ENCODE data around the gene VWF.
"Not testable (repeated sequence)": the region's sequence is repeated elsewhere in the genome, so short reads cannot be mapped to it uniquely, and the experiment has no call there.

VWF gene

DNA sequence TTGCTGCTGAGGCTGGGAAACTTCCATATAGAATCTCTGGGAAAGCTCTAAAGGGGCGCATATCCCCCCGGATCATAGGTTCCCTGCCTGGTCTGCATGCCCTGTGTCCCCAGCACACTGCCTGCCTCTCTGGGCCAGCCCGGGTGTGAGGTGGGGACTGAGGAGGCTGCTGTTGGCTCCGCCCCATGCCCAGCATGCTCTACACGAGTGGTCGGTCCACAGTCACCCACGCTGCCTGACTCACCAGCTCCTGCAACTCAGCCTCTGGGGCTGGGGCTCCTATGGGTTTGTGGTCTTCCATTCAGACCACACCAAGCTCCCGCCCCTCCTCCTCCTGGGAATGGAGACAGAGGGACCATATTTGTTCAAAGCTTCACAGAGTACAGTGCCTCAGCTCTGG is 90.9 kb downstream of the VWF start:
- DNase-seq (ENCODE audit: low read depth in 3 of 3), result no peak

DNA sequence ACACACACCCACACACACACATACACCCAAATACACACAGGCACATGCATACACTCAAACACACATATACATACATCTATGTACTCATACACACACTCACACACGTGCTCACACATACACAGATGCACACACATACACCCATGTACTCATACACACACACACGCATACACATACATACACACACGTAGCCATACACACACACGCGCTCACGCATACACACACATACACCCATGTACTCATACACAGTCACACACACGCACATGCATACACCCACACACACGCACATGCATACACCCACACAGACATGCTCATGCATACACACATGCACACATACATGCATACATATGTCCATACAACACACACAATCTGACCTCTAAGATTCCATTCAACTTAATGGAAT is 91.7 kb downstream of the VWF start:
- no peak for DNase-seq (ENCODE audit: low read depth in 3 of 3)

DNA sequence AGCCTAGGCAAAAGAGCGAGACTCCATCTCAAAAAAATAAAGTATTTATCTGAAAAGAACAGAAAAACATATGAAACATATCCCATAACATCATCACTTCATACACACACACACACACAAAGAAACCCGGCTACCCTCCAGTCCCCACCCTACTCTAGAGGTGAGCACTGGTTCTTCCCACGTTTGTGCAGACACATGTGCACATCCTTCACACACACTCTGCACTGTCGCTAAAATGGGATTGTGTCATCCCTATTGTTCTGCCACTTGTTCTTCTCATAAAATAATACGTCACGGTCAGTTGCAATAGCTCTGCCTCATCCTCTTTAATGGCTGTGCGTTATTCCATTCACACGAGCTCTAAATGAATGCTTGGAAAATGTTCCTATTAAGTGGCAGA is 93.5 kb downstream of the VWF start:
- no peak for DNase-seq (ENCODE audit: low read depth in 3 of 3)

DNA sequence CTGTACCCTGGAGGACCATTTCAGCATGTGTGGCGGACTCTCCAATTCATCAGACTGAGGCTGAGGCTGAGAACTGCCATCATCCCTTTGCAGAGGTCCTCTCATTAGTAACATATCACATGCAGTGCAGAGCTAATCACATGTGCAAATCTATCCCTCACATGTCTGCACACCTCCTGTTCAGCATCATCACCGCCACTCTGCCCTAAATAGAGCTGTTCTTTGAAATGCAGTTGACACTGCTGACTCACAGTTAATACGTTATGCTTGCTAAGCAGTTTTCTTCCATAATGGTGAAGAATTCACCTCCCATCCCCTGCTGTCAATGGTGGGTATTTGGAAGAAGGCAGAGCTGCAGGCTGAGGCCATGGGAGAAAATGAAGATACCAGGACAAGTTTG is 94.4 kb downstream of the VWF start:
- DNase-seq (ENCODE audit: low read depth in 3 of 3), result no peak

DNA sequence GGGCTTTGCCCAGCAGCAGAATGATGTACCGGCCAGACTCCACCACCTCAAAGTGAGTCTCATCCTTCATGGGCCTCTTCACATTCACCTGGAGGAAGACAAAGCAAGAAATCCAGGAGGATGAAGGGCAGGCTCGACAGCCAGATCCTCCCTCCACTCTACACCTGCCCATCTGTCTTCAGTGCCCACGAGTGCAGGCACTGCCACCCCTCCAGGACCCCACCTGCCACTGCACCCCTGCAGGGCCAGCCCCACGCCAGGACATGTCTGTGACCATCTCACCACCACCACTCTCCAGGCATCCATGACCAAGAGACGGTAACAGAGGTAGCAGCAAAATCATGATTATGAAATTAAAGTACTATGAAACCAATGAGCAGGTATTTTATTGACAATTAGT is 95.1 kb downstream of the VWF start:
- no peak for DNase-seq (ENCODE audit: low read depth in 3 of 3)

DNA sequence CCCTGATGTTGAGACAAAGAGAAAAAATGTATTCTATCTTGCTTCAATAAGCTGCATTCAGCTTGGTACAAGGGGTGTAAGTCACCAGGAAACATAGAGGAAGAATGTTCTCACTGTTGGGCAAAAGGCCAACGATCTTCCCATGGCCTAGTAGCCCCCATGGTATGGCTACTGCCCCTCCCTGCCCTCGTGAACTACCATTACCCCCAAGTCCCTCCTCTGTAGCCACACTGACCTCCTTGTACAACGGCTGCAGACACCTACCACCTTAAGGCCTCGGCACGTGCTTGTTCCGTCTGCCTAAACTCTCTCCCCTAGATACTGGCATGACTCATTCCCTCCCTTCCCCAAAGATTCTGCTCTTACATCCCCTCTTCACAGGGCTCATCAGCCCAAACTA is 97.5 kb downstream of the VWF start:
- no peak for DNase-seq (ENCODE audit: low read depth in 3 of 3)

DNA sequence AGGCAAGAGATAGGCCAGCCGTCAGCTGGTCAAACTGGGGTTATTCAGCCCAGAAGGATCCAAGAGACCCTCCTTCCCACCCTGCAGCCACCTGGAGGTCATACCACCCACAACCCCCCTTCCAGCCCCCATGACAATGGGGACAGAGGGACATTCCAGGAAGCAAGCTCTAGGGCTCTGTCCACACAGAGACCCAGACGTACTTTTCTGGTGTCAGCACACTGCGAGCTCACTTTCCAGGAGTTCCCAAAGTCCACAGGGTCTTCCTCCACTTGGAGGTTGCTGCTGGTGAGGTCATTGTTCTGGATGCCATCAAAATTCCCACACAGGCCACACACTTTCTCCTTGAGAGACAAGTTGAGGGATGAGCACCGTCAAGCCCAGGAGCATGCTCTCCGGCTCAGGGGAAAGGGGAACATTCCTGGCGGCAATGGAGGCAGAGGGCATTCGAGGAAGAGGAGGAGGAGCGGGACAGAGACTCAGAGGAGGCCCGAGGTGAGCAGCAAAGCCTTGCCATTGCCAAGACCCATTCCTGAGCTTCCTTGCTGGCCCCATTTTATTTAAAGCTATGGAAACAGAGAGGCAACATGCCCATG is 98.7 kb downstream of the VWF start:
- DNase-seq (ENCODE audit: low read depth in 3 of 3), result not testable (repeated sequence)

DNA sequence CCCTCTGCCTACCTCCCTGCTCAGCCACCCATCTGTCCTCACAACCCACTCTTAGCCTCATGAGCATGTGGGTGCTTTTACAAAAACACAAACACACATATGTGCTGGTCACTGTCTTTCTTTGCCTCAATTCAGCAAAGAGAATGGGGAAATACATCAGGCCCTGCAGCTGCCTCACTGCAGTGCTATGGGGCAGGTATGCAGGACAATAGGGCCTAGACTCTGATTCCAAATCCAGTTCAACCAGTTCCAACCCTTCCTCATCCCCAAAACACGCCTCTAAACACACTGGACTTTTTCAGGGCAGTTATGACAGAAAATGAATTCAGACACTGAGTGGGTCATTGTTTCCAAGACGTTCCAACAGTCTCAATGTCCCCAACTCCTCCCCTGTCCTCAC is 100.4 kb downstream of the VWF start:
- not testable (repeated sequence) for DNase-seq (ENCODE audit: low read depth in 3 of 3)

DNA sequence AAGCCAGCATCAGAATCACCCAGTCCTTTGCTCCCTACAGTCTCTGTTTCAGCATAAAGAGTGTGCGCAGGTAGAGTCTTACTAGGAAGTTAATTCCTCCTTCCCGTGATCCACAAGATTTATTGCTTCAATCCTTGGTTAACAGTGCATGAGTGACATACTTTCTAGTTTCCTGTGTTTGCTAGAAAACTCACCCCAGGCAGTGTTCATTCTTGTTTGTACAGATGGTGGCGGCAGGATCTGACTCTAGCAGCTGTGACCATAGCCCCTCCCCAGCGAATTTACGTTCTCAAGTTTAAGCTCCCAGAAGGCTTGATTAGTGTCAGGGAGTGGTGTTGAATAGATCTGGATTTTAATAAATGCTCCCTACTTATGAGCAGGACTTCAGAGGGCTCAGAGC is 103.5 kb downstream of the VWF start:
- no peak for DNase-seq (ENCODE audit: low read depth in 3 of 3)

DNA sequence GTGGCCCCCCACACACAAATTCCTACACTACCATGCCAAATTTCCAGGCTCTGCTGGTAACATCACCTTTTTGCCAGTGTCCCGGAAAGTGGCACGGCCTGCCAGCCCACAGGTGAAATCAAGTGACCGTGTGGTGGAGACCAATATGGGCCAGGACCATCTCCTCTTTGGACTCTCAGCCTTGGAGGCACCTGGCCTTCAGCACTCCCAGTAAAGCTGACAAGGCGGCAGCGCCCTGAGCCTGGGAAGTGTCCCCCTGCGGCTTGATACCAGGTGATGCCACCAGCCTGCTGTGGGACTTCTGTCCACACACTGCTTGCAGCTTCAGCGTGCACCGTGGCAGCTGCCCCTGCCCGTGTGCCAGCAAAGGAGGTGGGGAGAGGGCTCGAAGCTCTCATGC is 104.0 kb downstream of the VWF start:
- DNase-seq (ENCODE audit: low read depth in 3 of 3), result not testable (repeated sequence)

DNA sequence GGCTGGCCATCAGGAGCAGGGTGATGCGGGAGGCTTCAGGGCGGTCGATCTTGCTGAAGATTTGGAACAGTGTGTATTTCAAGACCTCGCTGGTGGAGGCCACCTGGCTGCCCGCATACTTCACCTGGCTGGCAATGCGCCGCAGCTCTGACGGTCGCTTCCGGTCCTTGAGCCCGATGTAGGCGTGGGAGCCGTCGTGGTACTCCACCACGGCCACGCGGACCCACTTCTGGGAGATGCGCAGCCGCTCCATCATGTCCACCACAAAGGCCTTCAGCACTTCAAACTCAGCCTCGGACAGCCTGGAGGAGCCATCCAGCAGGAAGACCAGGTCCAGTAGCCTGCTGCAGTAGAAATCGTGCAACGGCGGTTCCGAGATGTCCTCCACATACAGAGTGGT is 105.2 kb downstream of the VWF start:
- not testable (repeated sequence) for DNase-seq (ENCODE audit: low read depth in 3 of 3)

DNA sequence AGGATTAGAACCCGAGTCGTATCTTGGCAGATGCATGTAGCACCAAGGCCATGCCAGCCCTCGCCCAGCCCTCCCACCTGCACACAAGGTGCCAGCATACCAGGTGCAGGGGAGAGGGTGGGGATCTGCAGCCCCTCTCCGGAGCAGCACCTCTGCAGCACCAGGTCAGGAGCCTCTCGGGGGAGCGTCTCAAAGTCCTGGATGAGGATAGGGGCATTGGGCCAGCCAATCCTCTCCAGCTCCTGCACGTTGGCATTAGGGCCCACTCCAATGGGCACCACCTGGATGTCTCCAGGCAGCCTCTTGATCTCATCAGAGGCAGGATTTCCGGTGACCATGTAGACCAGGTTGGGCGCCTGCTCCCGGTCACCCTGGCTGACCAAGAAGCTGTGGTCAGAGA is 106.2 kb downstream of the VWF start:
- DNase-seq (ENCODE audit: low read depth in 3 of 3), result no peak

DNA sequence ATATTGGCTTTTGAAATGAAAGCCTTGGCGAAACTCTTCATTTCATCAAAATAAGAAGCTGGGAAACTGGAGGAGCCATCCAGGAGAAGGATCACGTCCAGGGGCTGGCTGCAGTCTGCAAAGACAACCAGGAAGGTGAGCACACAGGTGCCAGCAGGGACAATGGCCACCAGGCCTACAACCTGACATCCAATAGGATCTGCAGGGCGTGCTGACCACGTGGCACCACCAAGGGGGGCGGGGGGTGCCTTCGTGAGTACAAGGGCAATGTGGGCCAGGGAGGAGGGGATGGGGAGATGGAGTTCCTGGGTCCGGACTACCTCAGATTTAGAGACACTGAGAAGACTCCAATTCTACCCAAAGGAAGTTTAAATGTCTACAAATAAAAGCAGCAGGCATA is 107.7 kb downstream of the VWF start:
- DNase-seq (ENCODE audit: low read depth in 3 of 3), result no peak

DNA sequence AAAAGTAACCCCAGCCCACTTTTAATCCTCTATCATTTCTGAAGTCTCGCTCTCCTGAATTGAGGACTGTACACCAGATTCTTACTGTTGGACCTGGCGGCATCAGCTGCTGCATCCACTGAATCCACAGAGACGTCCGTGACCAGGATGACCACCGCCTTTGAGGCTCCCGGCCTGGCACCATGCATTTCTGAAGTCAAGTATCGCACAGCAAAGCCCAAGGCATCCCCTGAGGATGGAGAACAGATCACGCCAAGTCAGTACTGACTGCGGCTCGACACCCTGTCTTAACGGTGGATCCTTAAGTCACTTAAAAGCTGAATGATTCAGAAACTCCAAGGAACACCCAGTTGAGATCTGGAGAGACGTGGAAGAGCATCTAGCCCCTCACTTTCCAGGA is 108.5 kb downstream of the VWF start:
- not testable (repeated sequence) for DNase-seq (ENCODE audit: low read depth in 3 of 3)

DNA sequence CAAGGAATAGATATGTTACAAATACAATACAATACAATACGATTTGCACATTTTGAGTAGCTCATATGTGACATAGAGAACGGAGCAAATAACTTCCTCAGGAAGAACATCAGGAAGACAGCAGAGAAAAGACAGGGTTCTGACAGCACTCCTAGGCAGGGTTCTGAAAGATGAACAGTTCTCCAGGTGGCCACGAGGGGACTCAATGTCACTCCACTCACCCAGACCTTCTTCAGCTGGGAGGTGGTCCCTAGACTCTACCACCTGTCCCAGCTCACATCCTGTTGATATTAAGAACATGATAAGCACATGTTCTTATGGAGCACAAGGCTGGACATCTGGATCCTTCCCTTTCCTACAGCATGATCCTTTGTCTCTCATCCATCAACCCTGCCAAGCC is 109.2 kb downstream of the VWF start:
- DNase-seq (ENCODE audit: low read depth in 3 of 3), result not testable (repeated sequence)

DNA sequence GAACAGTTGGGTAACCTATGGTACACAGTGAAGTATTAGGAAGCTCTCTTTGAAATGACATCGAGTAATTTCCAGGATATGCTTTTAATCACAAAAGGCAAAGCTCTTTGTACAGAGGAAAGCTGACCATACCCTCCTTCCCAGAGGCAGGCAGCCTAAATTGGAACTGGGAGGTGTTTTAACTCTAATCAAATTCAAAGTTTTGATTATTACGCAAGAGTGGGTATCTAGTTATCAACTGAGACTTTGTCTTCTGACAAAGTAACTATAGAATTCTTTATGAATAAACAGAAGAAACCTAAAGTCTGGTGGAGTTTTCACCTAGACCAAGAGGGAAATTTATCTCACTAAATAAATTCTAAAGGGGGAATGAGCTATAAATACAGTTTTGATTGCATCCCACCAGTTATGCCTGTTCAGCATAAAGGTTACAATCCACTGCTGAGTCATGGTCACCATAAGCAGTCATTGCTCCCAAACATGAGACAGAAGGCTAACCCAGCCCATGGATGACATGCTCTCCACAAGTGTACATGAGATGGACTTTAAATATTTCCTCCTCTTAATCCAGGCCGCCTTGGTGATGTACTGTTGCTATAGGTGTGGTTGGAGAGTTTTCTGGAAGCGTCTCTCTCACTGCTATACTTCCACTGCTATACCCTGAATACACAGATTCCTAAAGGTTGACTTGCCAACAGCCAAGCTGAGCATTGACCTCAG is 113.7 kb downstream of the VWF start:
- not testable (repeated sequence) for DNase-seq (ENCODE audit: low read depth in 3 of 3)

DNA sequence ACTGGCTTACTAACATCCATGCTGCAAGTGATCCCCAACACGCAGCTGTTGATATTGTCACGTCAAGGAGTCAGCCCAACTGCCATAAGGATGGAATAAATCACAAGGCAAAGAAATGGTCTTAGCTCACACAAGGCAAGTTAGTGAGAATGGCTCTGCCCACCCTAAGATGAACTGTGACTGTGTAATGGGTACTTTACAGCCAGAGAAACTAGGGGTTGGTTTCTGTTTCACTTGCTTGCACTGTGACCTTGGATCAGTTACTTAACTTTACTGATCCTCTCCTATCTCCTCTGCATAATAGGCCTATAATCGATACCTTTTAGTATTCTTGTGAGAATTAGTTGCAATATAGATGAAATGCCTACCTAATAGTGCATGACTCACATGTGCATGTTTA is 127.2 kb downstream of the VWF start:
- DNase-seq (ENCODE audit: low read depth in 3 of 3), result no peak

DNA sequence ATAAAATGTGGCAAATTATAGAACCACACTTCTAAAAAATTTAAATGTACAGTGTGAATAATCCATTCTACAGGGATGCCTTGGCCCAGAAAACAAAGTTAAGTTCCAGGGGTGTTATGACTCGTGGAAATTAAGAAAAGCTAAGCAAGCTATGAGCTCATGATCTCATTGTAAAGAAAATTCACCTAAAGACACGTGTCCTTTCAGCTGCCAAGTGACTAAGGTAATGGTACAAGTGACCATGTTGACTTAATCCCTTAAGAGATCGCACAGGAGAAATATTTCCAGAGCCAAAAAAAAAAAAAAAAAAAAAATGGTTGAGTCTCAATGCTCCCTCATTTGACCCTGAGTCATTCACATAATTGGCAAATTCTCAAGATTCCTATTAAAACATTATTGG is 128.0 kb downstream of the VWF start:
- DNase-seq (ENCODE audit: low read depth in 3 of 3), result no peak

DNA sequence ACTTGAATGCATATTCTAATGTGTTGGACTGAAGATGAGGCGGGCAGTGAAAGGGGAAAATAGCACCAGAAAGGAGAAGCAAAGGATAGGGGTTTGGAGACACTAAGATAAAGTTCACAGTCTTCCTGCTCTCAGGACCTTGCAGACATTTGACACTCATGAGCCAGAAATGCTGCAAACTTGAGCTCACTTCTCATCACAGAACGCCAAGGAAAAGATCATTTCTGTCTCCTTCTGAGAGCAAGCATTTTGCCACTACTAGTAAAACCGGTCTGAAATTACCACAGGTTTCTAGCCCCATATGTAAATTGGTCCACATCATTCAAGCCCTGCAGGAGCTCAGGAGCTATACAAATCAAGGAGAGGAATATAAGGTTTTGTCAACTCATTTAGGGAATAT is 134.8 kb downstream of the VWF start:
- DNase-seq (ENCODE audit: low read depth in 3 of 3), result no peak

DNA sequence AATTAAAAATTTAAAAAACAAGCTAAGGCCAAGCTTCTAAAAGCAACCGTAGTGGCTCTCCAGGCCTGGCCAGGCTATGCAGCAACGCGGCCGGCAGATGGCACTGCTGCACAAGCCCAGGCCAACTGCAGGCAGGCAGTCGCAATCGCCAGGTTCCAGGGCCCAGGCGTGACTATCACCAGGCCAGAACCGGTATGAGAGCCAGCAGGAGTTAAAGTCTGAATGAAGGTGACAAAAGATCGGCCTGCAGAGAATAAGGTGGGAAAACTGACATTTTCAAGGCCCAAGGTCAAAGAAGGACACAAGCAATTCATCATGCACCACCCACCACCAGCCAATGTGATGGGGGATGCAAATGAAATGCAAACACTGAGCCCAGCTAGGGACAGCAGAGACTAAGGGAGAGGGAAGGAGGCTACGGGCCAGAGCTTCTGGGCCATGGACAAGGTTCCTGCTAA is 135.8 kb downstream of the VWF start:
- DNase-seq (ENCODE audit: low read depth in 3 of 3), result peak; percentile 56 to 64 (median 62)

DNA sequence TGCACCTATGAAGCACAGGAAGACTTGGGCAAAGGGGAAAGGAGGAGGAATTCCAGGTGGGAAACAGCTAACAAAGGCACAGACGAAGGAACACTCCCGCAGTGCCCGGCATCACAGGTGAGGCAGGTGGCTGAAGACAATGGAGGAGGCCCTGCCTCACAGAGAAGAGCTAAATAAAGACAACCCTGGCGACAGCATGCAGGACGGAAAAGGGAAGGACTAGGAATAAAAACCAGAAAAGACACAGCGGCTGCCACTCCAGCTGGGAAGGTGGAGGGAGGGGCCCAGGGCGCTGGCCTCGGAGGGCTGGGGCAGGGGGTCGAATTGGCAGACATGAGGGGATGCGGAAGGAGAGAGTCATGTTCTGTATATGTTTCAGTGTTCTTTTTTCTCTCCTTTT is 136.4 kb downstream of the VWF start:
- no peak for DNase-seq (ENCODE audit: low read depth in 3 of 3)

DNA sequence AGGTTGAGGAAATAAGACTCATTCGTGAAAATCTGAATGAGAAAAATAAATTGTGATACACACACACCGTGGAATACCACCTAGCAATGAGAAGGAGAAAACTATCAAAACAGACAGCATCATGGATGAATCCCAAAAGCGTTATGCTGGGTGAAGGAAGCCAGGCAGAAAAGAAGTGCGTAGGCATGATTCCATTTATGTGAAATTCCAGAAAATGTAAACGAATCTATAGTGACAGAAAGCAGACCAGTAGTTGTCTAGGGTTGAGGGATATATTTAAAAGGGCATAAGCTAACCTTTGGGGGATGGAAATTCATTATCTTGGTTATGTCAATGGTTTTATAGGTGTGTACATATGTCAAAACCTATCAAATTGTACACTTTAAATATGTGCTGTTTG is 136.9 kb downstream of the VWF start:
- no peak for DNase-seq (ENCODE audit: low read depth in 3 of 3)

DNA sequence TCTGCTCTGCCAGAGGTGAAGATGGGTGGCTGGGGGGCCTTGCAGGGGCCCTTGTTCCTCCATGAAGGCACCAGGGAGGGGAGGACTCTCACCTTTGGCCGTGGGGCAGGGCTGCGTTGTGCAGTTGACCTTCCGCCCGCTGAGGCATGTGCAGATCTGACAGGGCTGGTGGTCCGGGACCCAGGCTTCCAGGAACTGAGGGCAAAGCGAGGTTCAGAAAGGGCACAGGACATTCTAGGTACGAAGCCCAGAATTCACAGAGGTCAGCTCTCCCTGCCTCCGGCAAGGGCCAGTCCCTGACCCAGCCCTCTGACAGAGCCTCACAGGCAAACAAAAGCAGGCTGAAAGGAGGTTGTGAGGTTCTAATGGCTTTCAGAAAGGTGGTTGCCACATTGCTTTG is 139.0 kb downstream of the VWF start:
- DNase-seq (ENCODE audit: low read depth in 3 of 3), result no peak

DNA sequence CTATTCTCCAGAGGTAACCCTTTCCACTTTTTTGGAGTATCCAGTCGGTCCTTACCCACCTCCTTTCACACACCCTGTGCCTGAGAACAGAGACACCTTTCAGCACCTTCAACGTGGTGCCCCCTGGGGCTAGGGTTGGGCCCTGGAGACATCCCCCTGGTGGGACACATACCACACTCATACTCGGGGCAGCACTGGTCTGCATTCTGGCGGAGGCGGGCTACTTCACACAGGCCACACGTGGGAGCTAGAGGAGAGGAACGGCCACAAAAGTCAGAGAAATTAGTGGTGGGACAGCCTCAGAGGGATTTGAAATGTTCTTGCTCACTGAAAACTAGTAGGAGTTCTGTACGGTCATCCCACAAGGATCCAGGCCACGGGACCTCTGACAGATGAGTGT is 139.6 kb downstream of the VWF start:
- no peak for DNase-seq (ENCODE audit: low read depth in 3 of 3)

All from stimulated activated CD4-positive, alpha-beta T cell treated with anti-CD3 and anti-CD28 coated beads, TNF-alpha, amount 100 ng/mL, for 48 hours (primary cell).